Progenitor cell of endocrine pancreas (in vitro differentiated cells): ENCODE data around the gene PKD2. TPM values are rescaled to one million over a fixed set of nuclear protein-coding genes. Genes with fewer than 3 reads are reported as not detected.

Experiments
- DNase-seq: peaks from one replicate; pipeline ENCODE4 v3.0.0; 2021; ENCODE audit warnings: low spot score; ENCODE audit not compliant: unreplicated experiment
- H3K27ac Mint-ChIP-seq: 2 replicates; pipeline ENCODE4 v1.8.0; 2021; ENCODE audit warnings: mild to moderate bottlenecking, moderate library complexity, mixed read lengths
- H3K27me3 Mint-ChIP-seq: 2 replicates; pipeline ENCODE4 v1.8.0; 2021; ENCODE audit warnings: mixed read lengths
- H3K36me3 Mint-ChIP-seq: 2 replicates; pipeline ENCODE4 v1.8.0; 2022; ENCODE audit warnings: mixed read lengths; ENCODE audit not compliant: insufficient read depth
- H3K4me1 Mint-ChIP-seq: 2 replicates; pipeline ENCODE4 v1.8.0; 2021; ENCODE audit warnings: low read depth, mixed read lengths
- H3K4me3 Mint-ChIP-seq: 2 replicates; pipeline ENCODE4 v1.8.0; 2021; ENCODE audit warnings: low read depth, mild to moderate bottlenecking, moderate library complexity, mixed read lengths
- H3K9me3 Mint-ChIP-seq: 2 replicates; pipeline ENCODE4 v1.8.0; 2021; ENCODE audit warnings: low read depth, mixed read lengths
- total RNA-seq: library from RNA; stranded (reverse); gene quantifications from 2 replicates; pipeline ENCODE4 v1.2.1, GENCODE V29; 2021
- TF ChIP-seq, protein P1 (sequence below): fragments of 200-600 bp; sonication (generic); IDR thresholded peaks from one replicate; pipeline ENCODE4 v1.5.0; 2021; ENCODE audit warnings: antibody characterized with exemption, mild to moderate bottlenecking; ENCODE audit not compliant: unreplicated experiment

PKD2 gene
- total RNA-seq, 1 donor from 2014 or later = 41.1 TPM

DNA sequence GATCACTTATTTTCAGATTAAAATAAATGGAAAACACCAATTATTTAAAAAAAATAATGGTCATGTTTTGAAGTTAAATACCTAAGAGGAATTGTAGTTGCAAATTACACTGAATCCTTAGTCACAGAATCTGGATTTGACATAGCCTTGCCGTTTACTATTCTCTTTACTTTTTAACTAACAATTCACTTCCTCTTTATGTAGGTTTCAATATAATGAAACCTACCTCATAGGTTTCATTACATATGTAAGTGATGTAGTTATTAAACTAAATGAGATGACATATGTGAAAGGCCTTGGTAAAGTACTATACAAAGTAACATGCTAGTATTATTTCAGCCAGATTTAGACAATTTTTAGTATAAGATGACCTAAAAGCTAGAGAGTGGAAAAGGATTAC is 25.4 kb upstream of the PKD2 start:
- DNase-seq = no peak
- TF ChIP-seq, protein P1, sequence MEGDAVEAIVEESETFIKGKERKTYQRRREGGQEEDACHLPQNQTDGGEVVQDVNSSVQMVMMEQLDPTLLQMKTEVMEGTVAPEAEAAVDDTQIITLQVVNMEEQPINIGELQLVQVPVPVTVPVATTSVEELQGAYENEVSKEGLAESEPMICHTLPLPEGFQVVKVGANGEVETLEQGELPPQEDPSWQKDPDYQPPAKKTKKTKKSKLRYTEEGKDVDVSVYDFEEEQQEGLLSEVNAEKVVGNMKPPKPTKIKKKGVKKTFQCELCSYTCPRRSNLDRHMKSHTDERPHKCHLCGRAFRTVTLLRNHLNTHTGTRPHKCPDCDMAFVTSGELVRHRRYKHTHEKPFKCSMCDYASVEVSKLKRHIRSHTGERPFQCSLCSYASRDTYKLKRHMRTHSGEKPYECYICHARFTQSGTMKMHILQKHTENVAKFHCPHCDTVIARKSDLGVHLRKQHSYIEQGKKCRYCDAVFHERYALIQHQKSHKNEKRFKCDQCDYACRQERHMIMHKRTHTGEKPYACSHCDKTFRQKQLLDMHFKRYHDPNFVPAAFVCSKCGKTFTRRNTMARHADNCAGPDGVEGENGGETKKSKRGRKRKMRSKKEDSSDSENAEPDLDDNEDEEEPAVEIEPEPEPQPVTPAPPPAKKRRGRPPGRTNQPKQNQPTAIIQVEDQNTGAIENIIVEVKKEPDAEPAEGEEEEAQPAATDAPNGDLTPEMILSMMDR = no peak
- Mint-ChIP-seq H3K4me3 (no peak overlapping the region), H3K27ac (no peak overlapping the region), H3K36me3 (no peaks in the 10 kb centered on the region), H3K27me3 (peaks cover 6% of the 10 kb centered on the region), H3K4me1 (peaks cover 3% of the 10 kb centered on the region), H3K9me3 (no peaks in the 10 kb centered on the region)

DNA sequence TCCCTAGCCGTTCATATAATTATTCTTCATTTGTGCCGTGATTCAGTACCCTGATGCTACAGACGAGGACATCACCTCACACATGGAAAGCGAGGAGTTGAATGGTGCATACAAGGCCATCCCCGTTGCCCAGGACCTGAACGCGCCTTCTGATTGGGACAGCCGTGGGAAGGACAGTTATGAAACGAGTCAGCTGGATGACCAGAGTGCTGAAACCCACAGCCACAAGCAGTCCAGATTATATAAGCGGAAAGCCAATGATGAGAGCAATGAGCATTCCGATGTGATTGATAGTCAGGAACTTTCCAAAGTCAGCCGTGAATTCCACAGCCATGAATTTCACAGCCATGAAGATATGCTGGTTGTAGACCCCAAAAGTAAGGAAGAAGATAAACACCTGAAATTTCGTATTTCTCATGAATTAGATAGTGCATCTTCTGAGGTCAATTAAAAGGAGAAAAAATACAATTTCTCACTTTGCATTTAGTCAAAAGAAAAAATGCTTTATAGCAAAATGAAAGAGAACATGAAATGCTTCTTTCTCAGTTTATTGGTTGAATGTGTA is 24.9 kb upstream of the PKD2 start:
- no peak for DNase-seq
- Mint-ChIP-seq H3K27me3 (peaks cover 6% of the 10 kb centered on the region), H3K36me3 (no peaks in the 10 kb centered on the region), H3K4me3 (no peak overlapping the region), H3K27ac (no peak overlapping the region), H3K4me1 (peaks cover 2% of the 10 kb centered on the region), H3K9me3 (no peaks in the 10 kb centered on the region)
- TF ChIP-seq, protein P1 = no peak

DNA sequence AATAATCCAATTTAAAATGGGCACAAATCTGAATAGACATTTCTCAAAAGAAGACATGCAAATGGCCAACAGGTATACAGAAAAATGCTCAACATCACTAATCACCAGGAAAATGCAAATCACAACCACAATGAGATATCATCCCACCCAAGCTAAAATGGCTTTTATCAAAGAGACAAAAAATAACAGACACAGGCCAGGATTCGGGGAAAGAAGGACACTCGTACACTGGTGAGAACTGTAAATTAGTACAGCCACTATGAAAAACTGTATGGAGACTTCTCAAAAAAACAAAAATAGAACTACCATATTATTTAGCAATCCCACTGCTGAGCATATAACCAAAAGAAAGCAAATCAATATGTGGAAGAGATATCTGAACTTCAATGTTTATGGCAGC is 23.4 kb upstream of the PKD2 start:
- Mint-ChIP-seq H3K27ac (no peak overlapping the region), H3K9me3 (no peaks in the 10 kb centered on the region), H3K4me3 (no peak overlapping the region), H3K4me1 (no peaks in the 10 kb centered on the region), H3K27me3 (peaks cover 6% of the 10 kb centered on the region), H3K36me3 (no peaks in the 10 kb centered on the region)
- TF ChIP-seq, protein P1 = no peak
- DNase-seq = no peak

GRCh38 chr4:87985097-87985886 is 22.1 kb upstream of the PKD2 start:
- Mint-ChIP-seq H3K27ac (no peak overlapping the region), H3K9me3 (no peaks in the 10 kb centered on the region), H3K4me3 (no peak overlapping the region), H3K27me3 (peaks cover 6% of the 10 kb centered on the region), H3K4me1 (no peaks in the 10 kb centered on the region), H3K36me3 (no peaks in the 10 kb centered on the region)
- TF ChIP-seq, protein P1 = peak; percentile 42
- no peak for DNase-seq

GRCh38 chr4:87985887-87986200 is 21.6 kb upstream of the PKD2 start:
- Mint-ChIP-seq H3K4me3 (no peak overlapping the region), H3K4me1 (no peaks in the 10 kb centered on the region), H3K36me3 (no peaks in the 10 kb centered on the region), H3K27me3 (peaks cover 6% of the 10 kb centered on the region), H3K9me3 (no peaks in the 10 kb centered on the region), H3K27ac (no peak overlapping the region)
- no peak for DNase-seq
- TF ChIP-seq, protein P1 = no peak
